D721Med (cell line): Measurements from ENCODE around the gene DRC3.

Experiments used
- DNase-seq: peaks from one replicate; pipeline ENCODE4 v3.0.0; 2011; ENCODE audit warnings: low spot score; ENCODE audit not compliant: insufficient read length
- FAIRE-seq: peaks from 2 replicates; lab custom pipeline; 2011; peaks lifted over from hg19 to GRCh38; lab: Jason Lieb, UNC
- CTCF ChIP-seq: IDR thresholded peaks from 2 replicates; pipeline ENCODE4 v1.5.1; 2012; ENCODE audit warnings: mild to moderate bottlenecking, control low read depth; ENCODE audit not compliant: insufficient read depth; ENCODE audit errors: missing control alignments

DRC3 gene

DNA sequence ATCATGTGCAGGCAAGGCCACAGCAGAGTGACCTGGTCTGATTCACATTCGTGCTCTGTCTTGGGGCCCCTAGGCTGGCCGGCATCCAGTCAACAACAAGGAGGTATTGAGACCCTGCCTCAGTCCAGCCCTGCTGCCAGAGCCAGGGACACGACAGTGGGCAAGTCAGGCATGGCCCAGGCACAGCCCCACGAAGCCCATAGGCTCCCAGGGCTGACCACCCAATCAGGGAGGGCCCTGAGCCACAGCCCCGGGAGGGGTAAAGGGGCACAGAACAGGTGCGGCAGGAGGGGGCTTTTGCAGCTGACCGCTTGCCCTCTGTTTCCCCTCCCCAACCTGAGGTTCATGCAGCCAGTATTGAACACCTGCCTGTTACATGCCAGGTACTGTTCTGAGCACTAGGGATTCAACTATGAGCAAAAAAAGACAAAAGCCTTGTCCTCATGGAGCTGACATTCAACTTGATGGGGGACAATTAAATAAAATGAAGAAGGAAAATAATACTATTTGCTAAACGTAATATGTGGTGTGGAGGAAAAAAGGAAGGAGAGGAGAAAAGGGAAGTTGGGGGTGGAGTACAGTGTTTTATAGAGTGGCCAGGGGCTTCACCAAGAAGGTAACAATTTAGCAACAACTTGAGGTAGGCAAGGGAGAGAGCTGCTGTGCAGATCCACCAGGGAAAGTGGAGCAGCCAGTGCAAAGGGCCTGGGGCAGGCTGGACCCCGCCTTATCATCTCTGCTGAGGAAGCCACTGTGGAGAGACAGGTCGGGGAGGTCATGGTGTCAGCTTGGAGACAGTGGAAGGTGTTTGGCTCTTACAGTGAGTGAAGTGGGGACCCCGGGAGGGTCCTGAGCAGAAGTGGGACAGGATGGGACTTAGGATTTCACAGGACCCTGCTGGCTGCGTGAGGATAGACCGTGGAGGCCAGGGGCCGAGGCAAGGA, 6.1 kb downstream of the DRC3 start:
- DNase-seq (no peak), FAIRE-seq (no peak)
- no peak for TF ChIP-seq CTCF

- no peak for TF ChIP-seq CTCF
- no peak for DNase-seq
- FAIRE-seq = no peak
Measured at GRCh38 chr17:17979778-17980177, 7.1 kb downstream of the DRC3 start.

- DNase-seq = no peak
- no peak for TF ChIP-seq CTCF
- FAIRE-seq = no peak
Measured at GRCh38 chr17:17981330-17981729, 8.7 kb downstream of the DRC3 start.

DNA sequence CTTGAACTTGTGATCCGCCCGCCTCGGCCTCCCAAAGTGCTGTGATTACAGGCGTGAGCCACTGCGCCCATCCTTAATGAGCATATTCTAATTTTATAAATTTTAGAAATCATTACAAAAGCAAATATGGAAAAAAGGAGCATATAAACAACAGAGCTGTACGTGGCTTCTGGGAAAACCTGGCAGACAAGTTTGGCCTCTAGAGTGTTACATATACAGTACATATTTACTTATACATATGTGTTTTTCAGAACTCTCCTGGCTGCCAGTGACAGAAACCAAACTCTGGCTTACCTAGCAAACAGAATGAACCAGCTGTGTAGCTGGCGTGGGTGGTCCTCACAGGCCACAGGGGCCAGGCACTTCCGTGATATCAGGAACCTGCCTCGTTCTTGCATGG, 10.1 kb downstream of the DRC3 start:
- no peak for TF ChIP-seq CTCF
- no peak for FAIRE-seq
- no peak for DNase-seq

DNA sequence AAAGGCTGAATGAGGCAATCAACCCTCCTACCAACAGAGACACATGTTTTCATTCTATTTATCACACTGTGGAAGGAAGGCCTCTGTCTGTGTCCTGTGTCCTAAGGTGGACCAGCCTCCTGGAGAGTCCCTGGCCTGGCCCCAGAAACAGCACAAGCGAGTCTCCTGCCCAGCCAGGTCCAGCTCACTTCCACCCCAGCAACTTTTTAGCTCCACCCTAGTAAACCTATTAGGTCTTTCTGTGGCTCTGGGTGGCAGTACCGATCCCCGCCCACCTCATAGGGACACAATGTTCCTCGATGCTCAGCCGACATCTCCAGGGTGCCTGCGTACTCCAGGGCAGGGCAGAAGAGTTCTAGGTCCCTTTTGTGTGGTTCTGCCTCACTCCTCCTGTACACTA, 10.7 kb downstream of the DRC3 start:
- DNase-seq = no peak
- no peak for TF ChIP-seq CTCF
- no peak for FAIRE-seq

DNA sequence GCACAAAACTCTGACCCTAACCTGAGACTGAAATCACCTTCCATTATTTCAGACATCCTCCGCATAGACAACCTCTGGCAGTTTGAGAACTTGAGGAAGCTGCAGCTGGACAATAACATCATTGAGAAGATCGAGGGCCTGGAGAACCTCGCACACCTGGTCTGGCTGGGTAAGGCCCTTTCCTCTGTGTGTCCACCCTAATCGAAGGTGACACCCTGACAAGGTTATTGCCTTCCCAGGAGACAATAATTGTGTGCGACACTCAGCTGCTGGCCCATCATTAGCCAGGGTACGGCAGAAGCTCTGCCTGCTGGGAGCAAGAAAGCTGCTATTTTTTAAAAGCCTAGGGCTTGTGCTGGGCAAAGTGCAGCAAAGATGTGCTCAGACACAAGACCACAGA, 11.1 kb downstream of the DRC3 start:
- TF ChIP-seq CTCF = no peak
- no peak for FAIRE-seq
- no peak for DNase-seq

DNA sequence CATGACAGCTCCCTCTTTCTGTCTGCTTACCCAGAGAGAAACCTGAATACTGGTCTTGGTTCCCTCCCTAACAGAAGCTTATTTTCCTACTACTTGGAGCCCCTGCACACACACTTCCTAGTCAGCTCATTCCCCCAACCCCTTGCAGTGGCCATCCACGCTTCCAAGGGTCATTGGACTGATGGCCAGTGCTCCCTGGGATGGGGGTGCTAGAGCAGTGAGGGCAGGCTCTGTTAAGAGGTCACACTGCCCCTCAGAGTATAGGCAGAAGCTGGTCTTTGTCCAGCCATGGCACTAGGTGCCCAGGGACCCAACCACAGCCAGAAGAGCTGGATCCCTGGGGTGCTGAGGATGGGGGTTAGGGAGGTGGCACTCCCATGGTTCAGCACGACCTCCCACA, 12.5 kb downstream of the DRC3 start:
- FAIRE-seq (no peak), DNase-seq (no peak)
- TF ChIP-seq CTCF = no peak
